ENCODE results near the gene ATRX.

GRCh38 chrX:77565278-77565677 lies 220.7 kb downstream of the ATRX start:
- TF ChIP-seq CTCF (IDR thresholded peaks at IDR 0.05) (no peak), POLR2A (IDR thresholded peaks at IDR 0.05) (no peak), POLR2AphosphoS5 (IDR thresholded peaks at IDR 0.05) (no peak)
